GM12892 (cell line): ENCODE results near the gene LGI4. TPM values are rescaled to one million over a fixed set of nuclear protein-coding genes. Genes with fewer than 3 reads are reported as not detected.

Experiments used
- DNase-seq: peaks from one replicate; pipeline ENCODE4 v3.0.0; 2011; ENCODE audit not compliant: insufficient read length
- FAIRE-seq: peaks from 2 replicates; lab custom pipeline; 2011; peaks lifted over from hg19 to GRCh38; lab: Jason Lieb, UNC
- POLR2A ChIP-seq: IDR thresholded peaks from 2 replicates; pipeline ENCODE4 v1.6.1; 2011; ENCODE audit warnings: low read depth, low read length, control low read depth
- POLR2AphosphoS5 ChIP-seq: IDR thresholded peaks from 2 replicates; pipeline ENCODE4 v1.6.1; 2011; ENCODE audit warnings: low read depth, low read length, control low read depth
- TAF1 ChIP-seq: IDR thresholded peaks from 2 replicates; pipeline ENCODE4 v1.6.1; 2011; ENCODE audit warnings: low read depth, mild to moderate bottlenecking, control low read depth, low read length, borderline replicate concordance
- polyA plus RNA-seq: library from polyadenylated mRNA; unstranded; fragments of >200 nt; gene quantifications from one replicate; pipeline ENCODE4 v1.2.1, GENCODE V29; 2012; ENCODE audit warnings: missing spikeins, inconsistent platforms; ENCODE audit not compliant: missing spikeins

The LGI4 gene
- polyA plus RNA-seq: not detected

- no peak for DNase-seq
- no peak for TF ChIP-seq POLR2AphosphoS5
- TF ChIP-seq POLR2A: no peak
- no peak for TF ChIP-seq TAF1
- no peak for FAIRE-seq
Observed at GRCh38 chr19:35134601-35135242, at the start of gene LGI4. Gene LGI4 (minus strand): TSS chr19:35135059. CDS start chr19:35134680, 379 bp downstream.

GRCh38 chr19:35184267-35184666 lies 49.4 kb upstream of the LGI4 start:
- FAIRE-seq (no peak), DNase-seq (no peak)
- TF ChIP-seq TAF1: no peak
- no peak for TF ChIP-seq POLR2AphosphoS5
- no peak for TF ChIP-seq POLR2A

GRCh38 chr19:35181387-35181786 lies 46.5 kb upstream of the LGI4 start:
- no peak for TF ChIP-seq POLR2AphosphoS5
- no peak for TF ChIP-seq POLR2A
- TF ChIP-seq TAF1: no peak
- FAIRE-seq (no peak), DNase-seq (no peak)

- TF ChIP-seq TAF1 (no peak), POLR2A (no peak), POLR2AphosphoS5 (no peak)
- FAIRE-seq (no peak), DNase-seq (no peak)
Observed at GRCh38 chr19:35179830-35180229, 45.0 kb upstream of the LGI4 start.

- FAIRE-seq (no peak), DNase-seq (no peak)
- TF ChIP-seq POLR2AphosphoS5: no peak
- TF ChIP-seq TAF1: no peak
- no peak for TF ChIP-seq POLR2A
Observed at GRCh38 chr19:35178701-35179100, 43.8 kb upstream of the LGI4 start.

- TF ChIP-seq POLR2AphosphoS5 (no peak), TAF1 (no peak), POLR2A (no peak)
- FAIRE-seq (no peak), DNase-seq (no peak)
Observed at GRCh38 chr19:35177377-35178274, 42.8 kb upstream of the LGI4 start.

- no peak for TF ChIP-seq POLR2A
- no peak for TF ChIP-seq POLR2AphosphoS5
- no peak for TF ChIP-seq TAF1
- FAIRE-seq: no peak
- DNase-seq: no peak
Observed at GRCh38 chr19:35176181-35176570, 41.3 kb upstream of the LGI4 start.

GRCh38 chr19:35174226-35174625 lies 39.4 kb upstream of the LGI4 start:
- FAIRE-seq: no peak

GRCh38 chr19:35171730-35172129 lies 36.9 kb upstream of the LGI4 start:
- FAIRE-seq (no peak), DNase-seq (no peak)
- no peak for TF ChIP-seq POLR2A
- TF ChIP-seq POLR2AphosphoS5: no peak
- no peak for TF ChIP-seq TAF1

More at GRCh38 chr19:35174226-35174625, 39.4 kb upstream of the LGI4 start:
- TF ChIP-seq POLR2A (no peak), TAF1 (no peak), POLR2AphosphoS5 (no peak)
- DNase-seq: no peak

GRCh38 chr19:35170359-35171061 lies 35.7 kb upstream of the LGI4 start:
- no peak for DNase-seq
- TF ChIP-seq POLR2A (no peak), POLR2AphosphoS5 (no peak), TAF1 (no peak)
- no peak for FAIRE-seq

GRCh38 chr19:35169221-35169995 lies 34.5 kb upstream of the LGI4 start:
- TF ChIP-seq POLR2A (no peak), POLR2AphosphoS5 (no peak), TAF1 (no peak)
- DNase-seq: no peak
- FAIRE-seq: no peak
